ENCODE data around the gene RAVER2.
"Not testable (repeated sequence)": the region's sequence is repeated elsewhere in the genome, so short reads cannot be mapped to it uniquely, and the experiment has no call there.

Gene RAVER2

GRCh38 chr1:64748222-64748621 lies 3.3 kb downstream of the RAVER2 start:
- DNase-seq (ENCODE audit: low spot score): no peak

- no peak for DNase-seq (ENCODE audit: low spot score)
These were observed 3.8 kb downstream of the RAVER2 start for GRCh38 chr1:64748706-64749105.

GRCh38 chr1:64750092-64750491 lies 5.2 kb downstream of the RAVER2 start:
- no peak for DNase-seq (ENCODE audit: low spot score)

GRCh38 chr1:64750875-64751274 lies 6.0 kb downstream of the RAVER2 start:
- DNase-seq (ENCODE audit: low spot score): no peak

GRCh38 chr1:64754173-64754572 lies 9.3 kb downstream of the RAVER2 start:
- no peak for DNase-seq (ENCODE audit: low spot score)

GRCh38 chr1:64755361-64755760 lies 10.5 kb downstream of the RAVER2 start:
- no peak for DNase-seq (ENCODE audit: low spot score)

- DNase-seq (ENCODE audit: low spot score): no peak
These were observed 11.9 kb downstream of the RAVER2 start for GRCh38 chr1:64756770-64757169.

- DNase-seq (ENCODE audit: low spot score): no peak
These were observed 12.3 kb downstream of the RAVER2 start for GRCh38 chr1:64757213-64757612.

GRCh38 chr1:64758233-64758632 lies 13.4 kb downstream of the RAVER2 start:
- DNase-seq (ENCODE audit: low spot score): no peak

GRCh38 chr1:64759968-64760367 lies 15.1 kb downstream of the RAVER2 start:
- DNase-seq (ENCODE audit: low spot score): no peak

- DNase-seq (ENCODE audit: low spot score): no peak
These were observed 20.1 kb downstream of the RAVER2 start for GRCh38 chr1:64765012-64765411.

- no peak for DNase-seq (ENCODE audit: low spot score)
These were observed 21.0 kb downstream of the RAVER2 start for GRCh38 chr1:64765826-64766225.

- no peak for DNase-seq (ENCODE audit: low spot score)
These were observed 21.6 kb downstream of the RAVER2 start for GRCh38 chr1:64766429-64766828.

GRCh38 chr1:64769482-64769881 lies 24.6 kb downstream of the RAVER2 start:
- DNase-seq (ENCODE audit: low spot score): no peak

GRCh38 chr1:64769971-64770370 lies 25.1 kb downstream of the RAVER2 start:
- DNase-seq (ENCODE audit: low spot score): no peak

GRCh38 chr1:64773306-64773705 lies 28.4 kb downstream of the RAVER2 start:
- DNase-seq (ENCODE audit: low spot score): not testable (repeated sequence)

GRCh38 chr1:64775113-64775512 lies 30.2 kb downstream of the RAVER2 start:
- DNase-seq (ENCODE audit: low spot score): no peak

GRCh38 chr1:64782044-64782443 lies 37.2 kb downstream of the RAVER2 start:
- not testable (repeated sequence) for DNase-seq (ENCODE audit: low spot score)

GRCh38 chr1:64782848-64783247 lies 38.0 kb downstream of the RAVER2 start:
- DNase-seq (ENCODE audit: low spot score): not testable (repeated sequence)

- no peak for DNase-seq (ENCODE audit: low spot score)
These were observed 46.1 kb downstream of the RAVER2 start for GRCh38 chr1:64790832-64791487.

GRCh38 chr1:64798872-64799271 lies 54.0 kb downstream of the RAVER2 start:
- no peak for DNase-seq (ENCODE audit: low spot score)

- DNase-seq (ENCODE audit: low spot score): no peak
These were observed 57.1 kb downstream of the RAVER2 start for GRCh38 chr1:64801851-64802523.

GRCh38 chr1:64809309-64809708 lies 64.4 kb downstream of the RAVER2 start:
- no peak for DNase-seq (ENCODE audit: low spot score)

GRCh38 chr1:64810001-64810400 lies 65.1 kb downstream of the RAVER2 start:
- no peak for DNase-seq (ENCODE audit: low spot score)

All from CD4-positive, alpha-beta T cell treated with Interleukin-6 at 100 ng/mL for 8 hours (primary cell).